ENCODE data around the gene MBTD1. TPM values are rescaled to one million over a fixed set of nuclear protein-coding genes. Genes with fewer than 3 reads are reported as not detected.

The MBTD1 gene
- total and polyA plus RNA-seq, 9 of the 15 experiments (the other 6 are each of a cell fraction or from before 2014, with no cell fraction given) = 2.1 to 26.3 (median 13.3) TPM

DNA sequence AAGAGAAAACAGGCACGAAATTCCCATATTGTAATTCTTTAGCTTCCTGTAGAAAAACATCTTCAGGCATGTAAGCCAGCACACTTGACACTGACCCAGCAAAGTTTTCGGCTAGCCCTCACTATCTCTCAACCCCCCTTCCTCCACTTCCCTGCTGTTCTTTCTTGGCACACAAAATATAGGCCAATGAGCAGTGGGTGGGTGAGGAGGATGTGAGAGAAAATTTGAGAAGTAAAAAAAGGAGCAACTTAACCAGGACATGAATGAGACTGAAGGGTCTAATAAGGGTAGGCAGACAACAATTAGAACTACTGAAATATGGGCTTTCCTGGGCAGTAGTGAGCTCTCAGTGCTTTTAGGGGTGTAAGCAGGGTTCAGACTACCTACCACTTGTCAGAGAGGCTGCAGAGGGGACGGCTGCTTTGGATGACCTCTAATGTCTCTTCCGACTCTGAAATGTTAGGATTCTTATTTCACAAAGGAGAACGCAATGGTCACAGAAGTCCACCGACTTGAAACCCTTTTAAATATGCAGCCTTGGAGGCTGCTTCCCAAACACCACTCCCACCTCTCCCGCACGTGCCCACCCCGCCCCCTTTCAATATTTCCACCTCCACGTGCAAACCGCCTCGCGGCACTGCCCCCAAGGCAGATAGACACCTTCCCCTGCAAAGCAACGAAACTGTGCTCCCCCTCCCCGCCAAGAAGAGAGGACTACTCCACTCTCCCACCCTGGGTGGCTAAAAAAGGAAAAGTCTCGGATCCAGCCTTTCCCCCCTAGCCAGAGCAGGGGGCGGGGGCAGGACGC lies 889 bp downstream of the MBTD1 start (continued):
- TF ChIP-seq, protein P1, sequence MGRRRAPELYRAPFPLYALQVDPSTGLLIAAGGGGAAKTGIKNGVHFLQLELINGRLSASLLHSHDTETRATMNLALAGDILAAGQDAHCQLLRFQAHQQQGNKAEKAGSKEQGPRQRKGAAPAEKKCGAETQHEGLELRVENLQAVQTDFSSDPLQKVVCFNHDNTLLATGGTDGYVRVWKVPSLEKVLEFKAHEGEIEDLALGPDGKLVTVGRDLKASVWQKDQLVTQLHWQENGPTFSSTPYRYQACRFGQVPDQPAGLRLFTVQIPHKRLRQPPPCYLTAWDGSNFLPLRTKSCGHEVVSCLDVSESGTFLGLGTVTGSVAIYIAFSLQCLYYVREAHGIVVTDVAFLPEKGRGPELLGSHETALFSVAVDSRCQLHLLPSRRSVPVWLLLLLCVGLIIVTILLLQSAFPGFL (CRISPR knock-in tag; IDR thresholded peaks at IDR 0.05) = no peak
- no peak for TF ChIP-seq PTTG1 (tag; IDR thresholded peaks at IDR 0.05; ENCODE audit: low read depth)
- no peak for TF ChIP-seq ZNF197 (CRISPR knock-in tag; IDR thresholded peaks at IDR 0.05; ENCODE audit: low read depth)
- TF ChIP-seq, protein P2, sequence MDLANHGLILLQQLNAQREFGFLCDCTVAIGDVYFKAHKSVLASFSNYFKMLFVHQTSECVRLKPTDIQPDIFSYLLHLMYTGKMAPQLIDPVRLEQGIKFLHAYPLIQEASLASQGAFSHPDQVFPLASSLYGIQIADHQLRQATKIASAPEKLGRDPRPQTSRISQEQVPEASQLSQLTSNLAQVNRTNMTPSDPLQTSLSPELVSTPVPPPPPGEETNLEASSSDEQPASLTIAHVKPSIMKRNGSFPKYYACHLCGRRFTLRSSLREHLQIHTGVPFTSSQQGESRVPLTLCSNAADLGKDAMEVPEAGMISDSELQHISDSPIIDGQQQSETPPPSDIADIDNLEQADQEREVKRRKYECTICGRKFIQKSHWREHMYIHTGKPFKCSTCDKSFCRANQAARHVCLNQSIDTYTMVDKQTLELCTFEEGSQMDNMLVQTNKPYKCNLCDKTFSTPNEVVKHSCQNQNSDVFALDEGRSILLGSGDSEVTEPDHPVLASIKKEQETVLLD (IDR thresholded peaks at IDR 0.05) = no peak
- no peak for TF ChIP-seq ATF1 (CRISPR knock-in tag; IDR thresholded peaks at IDR 0.05)
- TF ChIP-seq ATF1 (tag; IDR thresholded peaks at IDR 0.05) = no peak
- TF ChIP-seq, protein P3, sequence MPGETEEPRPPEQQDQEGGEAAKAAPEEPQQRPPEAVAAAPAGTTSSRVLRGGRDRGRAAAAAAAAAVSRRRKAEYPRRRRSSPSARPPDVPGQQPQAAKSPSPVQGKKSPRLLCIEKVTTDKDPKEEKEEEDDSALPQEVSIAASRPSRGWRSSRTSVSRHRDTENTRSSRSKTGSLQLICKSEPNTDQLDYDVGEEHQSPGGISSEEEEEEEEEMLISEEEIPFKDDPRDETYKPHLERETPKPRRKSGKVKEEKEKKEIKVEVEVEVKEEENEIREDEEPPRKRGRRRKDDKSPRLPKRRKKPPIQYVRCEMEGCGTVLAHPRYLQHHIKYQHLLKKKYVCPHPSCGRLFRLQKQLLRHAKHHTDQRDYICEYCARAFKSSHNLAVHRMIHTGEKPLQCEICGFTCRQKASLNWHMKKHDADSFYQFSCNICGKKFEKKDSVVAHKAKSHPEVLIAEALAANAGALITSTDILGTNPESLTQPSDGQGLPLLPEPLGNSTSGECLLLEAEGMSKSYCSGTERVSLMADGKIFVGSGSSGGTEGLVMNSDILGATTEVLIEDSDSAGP (CRISPR knock-in tag; IDR thresholded peaks at IDR 0.05) = no peak
- peak; percentile 63 for TF ChIP-seq EP400 (IDR thresholded peaks at IDR 0.05)
- TF ChIP-seq MEF2D (tag; conservative IDR thresholded peaks at IDR 0.05; ENCODE audit: low read depth) = no peak
- no peak for TF ChIP-seq ZNF830 (CRISPR knock-in tag; IDR thresholded peaks at IDR 0.05)
- TF ChIP-seq CBFA2T2 (conservative IDR thresholded peaks at IDR 0.05) = no peak
- no peak for TF ChIP-seq RFX7 (CRISPR knock-in tag; IDR thresholded peaks at IDR 0.05)
- TF ChIP-seq RHOXF2B (CRISPR knock-in tag; conservative IDR thresholded peaks at IDR 0.05) = no peak
- no peak for TF ChIP-seq POLR2G (IDR thresholded peaks at IDR 0.05; ENCODE audit: low read depth, low read length)
- TF ChIP-seq ZNF217 (CRISPR knock-in tag; IDR thresholded peaks at IDR 0.05) = no peak
- TF ChIP-seq ELF1 (tag; IDR thresholded peaks at IDR 0.05) = no peak
- TF ChIP-seq MCM7 (IDR thresholded peaks at IDR 0.05) = no peak
- TF ChIP-seq NBN (IDR thresholded peaks at IDR 0.05; ENCODE audit: low read depth) = no peak
- TF ChIP-seq, protein P4, sequence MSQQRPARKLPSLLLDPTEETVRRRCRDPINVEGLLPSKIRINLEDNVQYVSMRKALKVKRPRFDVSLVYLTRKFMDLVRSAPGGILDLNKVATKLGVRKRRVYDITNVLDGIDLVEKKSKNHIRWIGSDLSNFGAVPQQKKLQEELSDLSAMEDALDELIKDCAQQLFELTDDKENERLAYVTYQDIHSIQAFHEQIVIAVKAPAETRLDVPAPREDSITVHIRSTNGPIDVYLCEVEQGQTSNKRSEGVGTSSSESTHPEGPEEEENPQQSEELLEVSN (IDR thresholded peaks at IDR 0.05; ENCODE audit: borderline replicate concordance in 1 of 2, extremely low read depth in 1 of 2, insufficient read depth in 1 of 2, insufficient read length in 1 of 2, low read depth in 1 of 2, low read length in 1 of 2, poor library complexity in 1 of 2, severe bottlenecking in 1 of 2) = peak in 1 of 2 experiments; percentile 60
- no peak for TF ChIP-seq ZFP30 (CRISPR knock-in tag; IDR thresholded peaks at IDR 0.05; ENCODE audit: borderline replicate concordance)
- TF ChIP-seq PTRF (tag; IDR thresholded peaks at IDR 0.05) = no peak
